ENCODE measurements around the gene THTPA.

- TF ChIP-seq ZNF280B (CRISPR knock-in tag; IDR thresholded peaks at IDR 0.05; ENCODE audit: borderline replicate concordance) (no peak), ZNF709 (CRISPR knock-in tag; IDR thresholded peaks at IDR 0.05) (no peak), JUNB (CRISPR knock-in tag; IDR thresholded peaks at IDR 0.05; ENCODE audit: borderline replicate concordance) (no peak), NFE2L2 (IDR thresholded peaks at IDR 0.05; ENCODE audit: low read length) (no peak)
Measured at GRCh38 chr14:23565626-23566025, 9.6 kb downstream of the THTPA start.

Measured in HepG2 (cell line).